ENCODE results near the gene NUSAP1. TPM values are rescaled to one million over a fixed set of nuclear protein-coding genes. Genes with fewer than 3 reads are reported as not detected.

Gene NUSAP1
- total and polyA plus RNA-seq, 2 of the 4 experiments (the other 2 are of a cell fraction), result 59.2 to 123 TPM

DNA sequence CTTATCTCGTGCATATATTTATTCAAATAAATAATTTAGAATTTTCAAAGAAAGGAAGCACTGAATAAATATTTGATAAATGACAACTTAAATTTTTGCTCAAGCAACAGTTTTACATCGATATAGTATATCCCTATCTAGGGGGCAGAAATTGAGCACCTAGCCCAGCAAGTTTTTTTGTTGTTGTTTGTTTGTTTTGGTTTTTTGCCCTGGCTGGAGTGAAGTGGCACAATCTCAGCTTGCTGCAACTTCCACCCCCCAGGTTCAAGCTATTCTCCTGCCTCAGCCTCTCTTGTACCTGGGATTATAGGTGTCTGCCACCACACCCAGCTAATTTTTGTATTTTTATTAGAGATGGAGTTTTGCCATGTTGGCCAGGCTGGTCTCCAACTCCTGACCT is 42.7 kb upstream of the NUSAP1 start:
- Histone ChIP-seq H3K9ac (ENCODE audit: low read depth, low read length) (no peak overlapping the region), H2AK5ac (ENCODE audit: low read depth, low read length) (no peak overlapping the region), H4K8ac (ENCODE audit: low read depth in 2 of 2, low read length in 2 of 2) (no peak overlapping the region), H3K23ac (ENCODE audit: low read depth, low read length) (no peak overlapping the region), H3K9me3 (ENCODE audit: control insufficient read depth, insufficient read depth, low read length) (no peaks in the 10 kb centered on the region), H3K18ac (ENCODE audit: low read depth, low read length) (no peak overlapping the region), H3K27me3 (ENCODE audit: control insufficient read depth, insufficient read depth, low read length) (no peaks in the 10 kb centered on the region), H3K9me1 (ENCODE audit: insufficient read depth, low read length) (peaks cover 2% of the 10 kb centered on the region; the same call in 1 of the 2 replicates), H3K4me2 (ENCODE audit: low read depth, low read length) (no peak overlapping the region), H3K4me1 (ENCODE audit: control insufficient read depth, insufficient read depth, low read length) (peaks cover 2% of the 10 kb centered on the region; the same call in 1 of the 2 replicates), H3K56ac (ENCODE audit: extremely low read depth, insufficient read depth, low read length) (no peak overlapping the region), H3K79me1 (ENCODE audit: low read depth in 1 of 2, low read length in 2 of 2) (peaks cover 25 to 63% of the 10 kb centered on the region in 2 experiments), H3K14ac (replicated peaks; ENCODE audit: low read depth, low read length) (no peak overlapping the region), H2AK9ac (replicated peaks; ENCODE audit: low read depth, low read length, poor library complexity) (no peak overlapping the region), H2BK15ac (ENCODE audit: low read depth, low read length) (no peak overlapping the region), H3K4ac (ENCODE audit: low read depth, low read length) (no peak overlapping the region), H4K20me1 (ENCODE audit: insufficient read depth, low read length) (peaks cover 3% of the 10 kb centered on the region; the same call in 1 of the 2 replicates), H2AFZ (replicated peaks; ENCODE audit: low read length, poor library complexity) (no peak overlapping the region), H4K91ac (ENCODE audit: insufficient read depth, low read depth, low read length) (no peak overlapping the region), H3K27ac (ENCODE audit: insufficient read depth, low read length) (no peak overlapping the region), H2BK5ac (ENCODE audit: low read depth, low read length, poor library complexity, severe bottlenecking) (no peak overlapping the region), H3K4me3 (ENCODE audit: insufficient read depth, low read depth, low read length) (no peak overlapping the region), H4K5ac (ENCODE audit: low read depth, low read length) (no peak overlapping the region), H2BK20ac (ENCODE audit: low read depth, low read length) (no peak overlapping the region), H2BK120ac (ENCODE audit: low read depth, low read length) (no peak overlapping the region), H3K36me3 (ENCODE audit: control insufficient read depth, insufficient read depth, low read length) (peaks cover 24% of the 10 kb centered on the region)
- POLR2A ChIA-PET (ENCODE audit: unreplicated experiment), result no interaction called here
- no TSS peak for BruUV-seq (replicated peaks)
- intact Hi-C loops (cut with micrococcal nuclease) (no loop called here), dilution Hi-C loops (cut with HindIII; ENCODE audit: low sequenced_read_pairs, unreplicated experiment) (no loop called here), in situ Hi-C loops (cut with MboI; ENCODE audit: low sequenced_read_pairs) (no loop called here)
- WGBS, 2 experiments (ENCODE audit: extremely low coverage in 2 of 2, insufficient read length in 1 of 2), result no CpG with 5 or more reads among the region's 2 CpGs
- DNase-seq (no peak), ATAC-seq (ENCODE audit: low read depth) (no peak)
- CTCF ChIA-PET, result no interaction called here
- TF ChIP-seq FOS (IDR thresholded peaks at IDR 0.05; ENCODE audit: low read depth, low read length) (no peak), RCOR1 (IDR thresholded peaks at IDR 0.05; ENCODE audit: insufficient replicate concordance, low read length) (no peak), MAFK (IDR thresholded peaks at IDR 0.05; ENCODE audit: low read depth, low read length) (no peak), RFX5 (IDR thresholded peaks at IDR 0.05; ENCODE audit: low read depth, low read length) (no peak), RAD21 (IDR thresholded peaks at IDR 0.05; ENCODE audit: low read length) (no peak), CEBPB (IDR thresholded peaks at IDR 0.05; ENCODE audit: low read depth, low read length) (no peak), CTCF (conservative IDR thresholded peaks at IDR 0.05; ENCODE audit: low read depth, low read length) (no peak), SMC3 (IDR thresholded peaks at IDR 0.05; ENCODE audit: low read depth, low read length) (no peak), MAZ (IDR thresholded peaks at IDR 0.05; ENCODE audit: borderline replicate concordance, low read depth, low read length) (no peak), MXI1 (IDR thresholded peaks at IDR 0.05; ENCODE audit: borderline replicate concordance, low read depth, low read length) (no peak), BHLHE40 (IDR thresholded peaks at IDR 0.05; ENCODE audit: low read depth, low read length) (no peak), NFE2L2 (IDR thresholded peaks at IDR 0.05; ENCODE audit: low read depth, low read length) (no peak), POLR2A (IDR thresholded peaks at IDR 0.05; ENCODE audit: low read depth, low read length) (no peak)
- TF ChIP-seq, protein P1, sequence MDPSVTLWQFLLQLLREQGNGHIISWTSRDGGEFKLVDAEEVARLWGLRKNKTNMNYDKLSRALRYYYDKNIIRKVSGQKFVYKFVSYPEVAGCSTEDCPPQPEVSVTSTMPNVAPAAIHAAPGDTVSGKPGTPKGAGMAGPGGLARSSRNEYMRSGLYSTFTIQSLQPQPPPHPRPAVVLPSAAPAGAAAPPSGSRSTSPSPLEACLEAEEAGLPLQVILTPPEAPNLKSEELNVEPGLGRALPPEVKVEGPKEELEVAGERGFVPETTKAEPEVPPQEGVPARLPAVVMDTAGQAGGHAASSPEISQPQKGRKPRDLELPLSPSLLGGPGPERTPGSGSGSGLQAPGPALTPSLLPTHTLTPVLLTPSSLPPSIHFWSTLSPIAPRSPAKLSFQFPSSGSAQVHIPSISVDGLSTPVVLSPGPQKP (IDR thresholded peaks at IDR 0.05; ENCODE audit: borderline replicate concordance, low read depth, low read length), result no peak
